ENCODE measurements around the gene ISCA2. TPM values are rescaled to one million over a fixed set of nuclear protein-coding genes. Genes with fewer than 3 reads are reported as not detected.

ISCA2 gene
- total RNA-seq, 1 experiment from 2014 or later: 37.5 TPM

DNA sequence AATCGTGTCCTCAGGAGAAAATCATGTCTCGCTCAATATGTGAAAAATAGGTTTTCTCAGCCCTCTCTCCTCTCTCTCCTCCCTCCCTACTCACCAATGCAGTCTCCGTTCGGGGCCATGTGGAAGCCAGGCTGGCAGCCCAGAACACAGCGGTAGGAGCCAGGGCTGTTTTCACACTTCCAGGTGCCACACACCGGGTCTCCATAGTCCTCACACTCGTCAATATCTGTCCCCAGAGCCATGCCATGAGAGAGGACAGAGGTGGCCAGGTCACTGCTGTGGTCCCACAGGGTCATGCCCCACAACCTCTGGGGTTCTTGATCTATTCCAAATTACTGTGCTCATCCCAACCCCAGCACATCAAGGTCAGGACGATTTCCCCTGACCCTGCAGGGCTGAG is 13.5 kb downstream of the ISCA2 start:
- no CpG with 5 or more reads among the region's 8 CpGs for WGBS (ENCODE audit: extremely low coverage, insufficient read length, low lambda C conversion rate)
- no peak overlapping the region; a peak in 1 of 7 replicates for H3K27ac Mint-ChIP-seq

More for the DNA sequence above, 13.5 kb downstream of the ISCA2 start:
- no peak overlapping the region for H4K8ac ChIP-seq (replicated peaks; ENCODE audit: insufficient read length, low read depth, low read length)
- no peak overlapping the region for H3K18ac ChIP-seq (ENCODE audit: insufficient read length, low read depth, low read length)
- H2BK12ac ChIP-seq (ENCODE audit: insufficient read length, low read depth, low read length): no peak overlapping the region
- no peak overlapping the region for H2BK20ac ChIP-seq (ENCODE audit: low read depth, low read length, poor library complexity, severe bottlenecking)
- no peak overlapping the region for H3K56ac ChIP-seq (ENCODE audit: insufficient read length, low read depth, low read length)
- no peak overlapping the region for H3K14ac ChIP-seq (ENCODE audit: insufficient read depth, low read length)
- no peaks in the 10 kb centered on the region for H3K27me3 ChIP-seq (ENCODE audit: insufficient read depth, low read length)
- peaks cover 16% of the 10 kb centered on the region for H3K27me3 Mint-ChIP-seq (ENCODE audit: low read depth)
- no peak for DNase-seq
- no peak overlapping the region for H3K27ac ChIP-seq (ENCODE audit: insufficient read length, low read depth, low read length)
- no peak overlapping the region for H2BK120ac ChIP-seq (ENCODE audit: low read depth, low read length, poor library complexity, severe bottlenecking)
- no peak overlapping the region for H4K5ac ChIP-seq (ENCODE audit: insufficient read length, low read depth, low read length)
- no peaks in the 10 kb centered on the region for H3K36me3 Mint-ChIP-seq (ENCODE audit: insufficient read depth in 1 of 3, low read depth in 3 of 3)
- peaks cover 5% of the 10 kb centered on the region; the same call in 1 of the 2 replicates for H3K4me1 ChIP-seq (ENCODE audit: insufficient read depth, low read length)
- H3K23ac ChIP-seq (ENCODE audit: insufficient read length, low read depth, low read length): no peak overlapping the region
- no peak overlapping the region for H3K4me2 ChIP-seq (ENCODE audit: insufficient read depth, insufficient read length, low read length)
- no peaks in the 10 kb centered on the region for H4K20me1 ChIP-seq (ENCODE audit: control insufficient read depth, insufficient read depth, insufficient read length)
- no peak overlapping the region for H3T11ph ChIP-seq (ENCODE audit: low read length)
- H3K9me3 Mint-ChIP-seq: no peaks in the 10 kb centered on the region
- H2BK5ac ChIP-seq (ENCODE audit: insufficient read length, low read length): no peak overlapping the region
- TF ChIP-seq, protein P1, sequence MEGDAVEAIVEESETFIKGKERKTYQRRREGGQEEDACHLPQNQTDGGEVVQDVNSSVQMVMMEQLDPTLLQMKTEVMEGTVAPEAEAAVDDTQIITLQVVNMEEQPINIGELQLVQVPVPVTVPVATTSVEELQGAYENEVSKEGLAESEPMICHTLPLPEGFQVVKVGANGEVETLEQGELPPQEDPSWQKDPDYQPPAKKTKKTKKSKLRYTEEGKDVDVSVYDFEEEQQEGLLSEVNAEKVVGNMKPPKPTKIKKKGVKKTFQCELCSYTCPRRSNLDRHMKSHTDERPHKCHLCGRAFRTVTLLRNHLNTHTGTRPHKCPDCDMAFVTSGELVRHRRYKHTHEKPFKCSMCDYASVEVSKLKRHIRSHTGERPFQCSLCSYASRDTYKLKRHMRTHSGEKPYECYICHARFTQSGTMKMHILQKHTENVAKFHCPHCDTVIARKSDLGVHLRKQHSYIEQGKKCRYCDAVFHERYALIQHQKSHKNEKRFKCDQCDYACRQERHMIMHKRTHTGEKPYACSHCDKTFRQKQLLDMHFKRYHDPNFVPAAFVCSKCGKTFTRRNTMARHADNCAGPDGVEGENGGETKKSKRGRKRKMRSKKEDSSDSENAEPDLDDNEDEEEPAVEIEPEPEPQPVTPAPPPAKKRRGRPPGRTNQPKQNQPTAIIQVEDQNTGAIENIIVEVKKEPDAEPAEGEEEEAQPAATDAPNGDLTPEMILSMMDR (conservative IDR thresholded peaks at IDR 0.05): no peak
- no peak overlapping the region for H4K91ac ChIP-seq (ENCODE audit: insufficient read length, low read depth, low read length)
- no peaks in the 10 kb centered on the region for H3K79me2 ChIP-seq (ENCODE audit: insufficient read depth, low read length)
- no peak overlapping the region for H2BK15ac ChIP-seq (ENCODE audit: low read depth, low read length)
- no peaks in the 10 kb centered on the region for H3K79me1 ChIP-seq (ENCODE audit: insufficient read depth, low read depth, low read length, poor library complexity, severe bottlenecking)
- no peaks in the 10 kb centered on the region for H3K9me3 ChIP-seq (ENCODE audit: control insufficient read depth, low read depth, low read length)
- H2AK5ac ChIP-seq (ENCODE audit: insufficient read length, low read length): no peak overlapping the region
- H3K23me2 ChIP-seq (ENCODE audit: insufficient read length, low read depth, low read length, poor library complexity, severe bottlenecking): no peaks in the 10 kb centered on the region
- H3K4me3 Mint-ChIP-seq: no peak overlapping the region
- no peak overlapping the region for H2AFZ ChIP-seq (ENCODE audit: low read length)
- no peak overlapping the region for H3K4ac ChIP-seq (ENCODE audit: low read depth, low read length)
- no peak overlapping the region for H3K9ac ChIP-seq (ENCODE audit: extremely low read depth, insufficient read length, low read length)
- H3K4me1 Mint-ChIP-seq: peaks cover 33 to 36% of the 10 kb centered on the region in 2 experiments
